Cardiac muscle cell (in vitro differentiated cells and primary cell): Measurements from ENCODE around the gene SERPINB6. TPM values are rescaled to one million over a fixed set of nuclear protein-coding genes. Genes with fewer than 3 reads are reported as not detected.

ENCODE experiments used
- DNase-seq, 2 donors: peaks; one replicate each; pipeline versions ENCODE4 v3.0.0 to v3.0.0-alpha.2; 2010 to 2017; ENCODE audit warnings: low read depth in 1 of 2, low spot score in 1 of 2
- H3K27ac ChIP-seq: fragments of 200-600 bp; sonication (generic); 2 replicates; pipeline ENCODE4 v1.5.1; 2016
- H3K27me3 ChIP-seq: fragments of 200-600 bp; sonication (generic); 2 replicates; pipeline ENCODE4 v1.6.0; 2016; ENCODE audit warnings: control low read depth
- H3K36me3 ChIP-seq: fragments of 200-600 bp; sonication (generic); 2 replicates; pipeline ENCODE4 v1.5.1; 2016; ENCODE audit warnings: control low read depth
- H3K4me1 ChIP-seq: fragments of 200-600 bp; sonication (generic); 2 replicates; pipeline ENCODE4 v1.8.1; 2017; ENCODE audit warnings: low read depth, mild to moderate bottlenecking, mixed run types
- H3K4me3 ChIP-seq: fragments of 200-600 bp; sonication (generic); 2 replicates; pipeline ENCODE4 v1.5.1; 2016; ENCODE audit warnings: mild to moderate bottlenecking
- H3K9me3 ChIP-seq: fragments of 200-600 bp; sonication (generic); 2 replicates; pipeline ENCODE4 v1.5.1; 2017; ENCODE audit warnings: low read depth, mild to moderate bottlenecking, control low read depth
- CTCF ChIP-seq: IDR thresholded peaks from 2 replicates; pipeline ENCODE4 v1.5.1; 2012; ENCODE audit warnings: low read depth, mild to moderate bottlenecking, low read length
- polyA plus RNA-seq: library from polyadenylated mRNA; unstranded; fragments of >200 nt; fragmentation: Nextera tagmentation; extraction: Ambion mirVana; gene quantifications from 2 replicates; pipeline ENCODE4 v1.2.1, GENCODE V29; 2016
- total RNA-seq: library from RNA; depleted of rRNA; stranded (reverse); fragments of >200 nt; gene quantifications from 2 replicates; pipeline ENCODE4 v1.2.3, GENCODE V29; 2016

Gene SERPINB6
- total and polyA plus RNA-seq, 2 experiments from 2014 or later, result 91.8 to 122 TPM

DNA sequence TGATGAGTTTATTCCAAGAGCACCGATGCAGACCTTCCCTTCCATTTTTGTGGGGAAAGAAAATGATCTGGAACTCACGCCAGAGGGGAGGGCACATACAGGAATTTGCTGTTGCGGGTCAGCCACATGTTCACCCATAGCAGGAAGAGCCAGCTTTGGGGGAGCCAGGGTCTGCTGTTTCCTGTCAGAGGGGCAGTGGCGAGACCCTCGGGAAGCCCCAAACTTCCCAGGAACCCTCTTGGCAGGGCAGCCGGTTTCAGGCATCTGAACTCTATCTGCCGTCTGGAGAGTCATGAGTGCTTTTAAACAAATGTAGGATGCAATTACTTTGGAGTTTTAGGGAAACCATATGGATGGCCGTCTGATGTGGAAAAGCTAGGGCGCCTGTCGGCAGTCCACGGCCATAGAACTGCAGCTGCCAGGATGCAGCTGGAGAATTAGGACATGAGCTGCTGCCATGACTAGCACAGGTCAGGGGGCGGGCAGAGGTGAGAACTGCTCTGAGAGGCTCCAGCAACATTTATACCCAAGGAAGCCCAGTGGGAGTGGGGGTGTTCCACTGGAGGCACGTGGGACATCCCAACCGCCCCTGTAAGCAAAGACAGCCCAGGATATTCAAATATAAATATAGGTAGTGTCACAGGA lies 53.4 kb downstream of the SERPINB6 start:
- H3K4me3 ChIP-seq, result no peak overlapping the region
- H3K36me3 ChIP-seq, result no peaks in the 10 kb centered on the region
- no peak for DNase-seq
- no peaks in the 10 kb centered on the region for H3K9me3 ChIP-seq
- H3K27ac ChIP-seq, result no peak overlapping the region
- TF ChIP-seq CTCF, result no peak
- no peaks in the 10 kb centered on the region for H3K27me3 ChIP-seq
- no peaks in the 10 kb centered on the region for H3K4me1 ChIP-seq

DNA sequence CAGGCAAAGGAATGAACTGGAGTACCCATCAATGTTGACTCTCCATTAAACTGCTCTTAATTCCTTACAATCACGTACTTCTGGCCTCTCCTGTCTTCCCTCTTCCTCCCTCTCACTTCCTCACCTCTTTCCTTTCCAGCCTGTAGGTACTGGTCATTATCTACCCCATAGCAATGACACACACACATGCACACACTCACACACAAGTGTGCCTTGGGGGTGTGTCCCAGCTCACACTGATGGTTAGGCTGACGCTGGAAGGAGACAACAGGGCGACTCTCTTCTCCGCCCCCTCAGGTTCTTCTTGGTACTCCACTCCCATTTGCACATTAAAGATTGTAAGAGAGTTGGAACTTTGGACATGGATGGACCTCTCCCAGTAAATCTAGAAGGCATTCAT lies 54.3 kb downstream of the SERPINB6 start:
- H3K36me3 ChIP-seq, result no peaks in the 10 kb centered on the region
- no peaks in the 10 kb centered on the region for H3K27me3 ChIP-seq
- DNase-seq, result no peak
- no peaks in the 10 kb centered on the region for H3K4me1 ChIP-seq
- no peak overlapping the region for H3K4me3 ChIP-seq
- H3K9me3 ChIP-seq, result no peaks in the 10 kb centered on the region
- no peak overlapping the region for H3K27ac ChIP-seq
- TF ChIP-seq CTCF, result no peak

GRCh38 chr6:2916158-2916925 lies 55.0 kb downstream of the SERPINB6 start:
- Histone ChIP-seq H3K4me3 (no peak overlapping the region), H3K4me1 (no peaks in the 10 kb centered on the region), H3K36me3 (no peaks in the 10 kb centered on the region), H3K27me3 (no peaks in the 10 kb centered on the region), H3K9me3 (no peaks in the 10 kb centered on the region), H3K27ac (no peak overlapping the region)
- no peak for DNase-seq
- no peak for TF ChIP-seq CTCF

- no peaks in the 10 kb centered on the region for H3K9me3 ChIP-seq
- H3K27ac ChIP-seq, result no peak overlapping the region
- H3K4me1 ChIP-seq, result no peaks in the 10 kb centered on the region
- H3K4me3 ChIP-seq, result no peak overlapping the region
- no peaks in the 10 kb centered on the region for H3K36me3 ChIP-seq
- no peaks in the 10 kb centered on the region for H3K27me3 ChIP-seq
- TF ChIP-seq CTCF, result no peak
- no peak for DNase-seq
These were observed 56.2 kb downstream of the SERPINB6 start for GRCh38 chr6:2915150-2915549.

GRCh38 chr6:2914318-2914660 lies 57.1 kb downstream of the SERPINB6 start:
- TF ChIP-seq CTCF, result no peak
- no peak overlapping the region for H3K27ac ChIP-seq
- H3K27me3 ChIP-seq, result no peaks in the 10 kb centered on the region
- no peak for DNase-seq
- no peaks in the 10 kb centered on the region for H3K4me1 ChIP-seq
- no peaks in the 10 kb centered on the region for H3K36me3 ChIP-seq
- no peaks in the 10 kb centered on the region for H3K9me3 ChIP-seq
- no peak overlapping the region for H3K4me3 ChIP-seq
